Measurements from ENCODE around the gene FCMR.

GRCh38 chr1:206896261-206896660, 25.5 kb downstream of the FCMR start:
- TF ChIP-seq CTCF (IDR thresholded peaks at IDR 0.05) (no peak), POLR2AphosphoS5 (IDR thresholded peaks at IDR 0.05) (no peak)

Measured in stomach (tissue), 4 donors.